OCI-LY7 (cell line): Measurements from ENCODE around the gene RPS6KA3. TPM values are rescaled to one million over a fixed set of nuclear protein-coding genes. Genes with fewer than 3 reads are reported as not detected.

Experiments
- BruUV-seq: library from RNA; stranded (reverse); fragments of 400-500 nt; replicated peaks from 2 replicates; lab custom pipeline; 2021; lab: Mats Ljungman, UMichigan
- CTCF ChIA-PET: fragments of 300-600 bp; sonication (Branson Sonifier 250); formaldehyde crosslinking; loops from one replicate; lab custom pipeline; 2022; ENCODE audit warnings: antibody characterized with exemption; ENCODE audit not compliant: unreplicated experiment; lab: Charles Lee
- POLR2A ChIA-PET: fragments of 300-600 bp; sonication (Branson Sonifier 250); formaldehyde crosslinking; loops from one replicate; lab custom pipeline; 2022; ENCODE audit warnings: antibody characterized with exemption; lab: Charles Lee
- DNase-seq: peaks from one replicate; pipeline ENCODE4 v3.0.0-alpha.2; 2015; ENCODE audit warnings: low spot score
- H2AFZ ChIP-seq: fragments of 200-600 bp; sonication (generic), shearing (Covaris generic); 2 replicates; pipeline ENCODE4 v1.6.1; 2014; ENCODE audit warnings: mild to moderate bottlenecking, antibody characterized with exemption, low read length, moderate library complexity
- H3K27ac ChIP-seq: fragments of 200-600 bp; sonication (generic); 2 replicates; pipeline ENCODE4 v1.5.1; 2014; ENCODE audit warnings: mixed run types, low read depth, mild to moderate bottlenecking, moderate library complexity, low read length, inconsistent platforms; ENCODE audit not compliant: poor library complexity, severe bottlenecking
- H3K36me3 ChIP-seq: fragments of 200-600 bp; sonication (generic); 2 replicates; pipeline ENCODE4 v1.6.1; 2014; ENCODE audit warnings: mild to moderate bottlenecking, antibody characterized with exemption, low read length, moderate library complexity, mixed read lengths; ENCODE audit not compliant: insufficient read depth
- H3K4me1 ChIP-seq: fragments of 200-600 bp; sonication (generic); 2 replicates; pipeline ENCODE4 v1.5.1; 2014; ENCODE audit warnings: mild to moderate bottlenecking, low read length; ENCODE audit not compliant: insufficient read depth, poor library complexity, severe bottlenecking
- H3K4me2 ChIP-seq: fragments of 200-600 bp; sonication (generic); 2 replicates; pipeline ENCODE4 v1.6.1; 2014; ENCODE audit warnings: mild to moderate bottlenecking, low read length
- H3K4me3 ChIP-seq: fragments of 200-600 bp; sonication (generic); 2 replicates; pipeline ENCODE4 v1.5.1; 2014; ENCODE audit warnings: mild to moderate bottlenecking, low read depth, low read length; ENCODE audit not compliant: poor library complexity, severe bottlenecking
- H3K79me2 ChIP-seq: fragments of 200-600 bp; sonication (generic); 2 replicates; pipeline ENCODE4 v1.6.1; 2016; ENCODE audit warnings: low read depth, mild to moderate bottlenecking, low read length, moderate library complexity, mixed read lengths; ENCODE audit not compliant: insufficient read depth
- H3K9me2 ChIP-seq: fragments of 200-600 bp; sonication (generic); 2 replicates; pipeline ENCODE4 v1.6.1; 2016; ENCODE audit warnings: mild to moderate bottlenecking, low read length, mixed read lengths; ENCODE audit not compliant: insufficient read depth
- H3K9me3 ChIP-seq: fragments of 200-600 bp; sonication (generic); 2 replicates; pipeline ENCODE4 v1.6.1; 2014; ENCODE audit warnings: mild to moderate bottlenecking, mixed run types, low read length, mixed read lengths
- H4K20me1 ChIP-seq: fragments of 200-600 bp; sonication (generic); 2 replicates; pipeline ENCODE4 v1.6.1; 2014; ENCODE audit warnings: mild to moderate bottlenecking, antibody characterized with exemption, low read length, moderate library complexity, mixed read lengths; ENCODE audit not compliant: insufficient read depth
- EZH2phosphoT487 ChIP-seq: fragments of 200-600 bp; sonication (generic); IDR thresholded peaks from 2 replicates; pipeline ENCODE4 v1.6.1; 2018; ENCODE audit warnings: low read depth, borderline replicate concordance, mild to moderate bottlenecking, mixed run types, antibody characterized with exemption, low read length, moderate library complexity, mixed read lengths
- intact Hi-C: fragments of 100-400 bp; cut with micrococcal nuclease; formaldehyde crosslinking; loops from one replicate; pipeline ENCODE4 v1.10.0; 2022; ENCODE audit not compliant: unreplicated experiment
- total RNA-seq, 2 experiments: library from RNA; depleted of rRNA in 1 of 2; stranded (reverse); fragments of >200 nt in 1 of 2; shearing (Covaris generic) in 1 of 2; gene quantifications; 2 replicates each; pipeline ENCODE4 v1.2.3, GENCODE V29; 2014 to 2022
- TF ChIP-seq, protein P1 (sequence below): fragments of 200-600 bp; sonication (generic); conservative IDR thresholded peaks from 2 replicates; pipeline ENCODE4 v1.5.1; 2014; ENCODE audit warnings: mild to moderate bottlenecking, antibody characterized with exemption, low read length, moderate library complexity, mixed read lengths

The RPS6KA3 gene
- total RNA-seq, 2 experiments from 2014 or later: 21.6 to 35.4 TPM

DNA sequence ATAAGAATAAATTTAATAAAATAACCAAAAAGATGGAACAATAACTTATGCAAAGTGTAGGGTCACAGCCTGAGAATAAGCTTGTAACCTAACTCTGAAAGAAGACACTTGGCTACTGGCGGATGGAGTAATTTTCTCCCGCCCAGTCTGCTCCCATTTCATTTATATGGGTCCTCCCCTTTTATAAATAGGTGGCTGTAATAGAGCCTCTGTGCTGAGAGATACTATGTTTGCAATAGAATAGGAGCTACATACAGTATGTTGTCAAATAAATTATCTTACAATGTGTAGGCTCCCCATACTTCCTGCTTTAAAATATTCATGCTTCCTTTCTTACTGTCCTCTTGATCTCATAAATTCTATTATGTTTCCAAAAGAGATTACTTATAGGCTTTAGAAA is 28.2 kb upstream of the RPS6KA3 start:
- no peaks in the 10 kb centered on the region for H4K20me1 ChIP-seq
- ChIA-PET CTCF (no interaction called here), POLR2A (no interaction called here)
- no peak overlapping the region for H3K4me2 ChIP-seq
- no peaks in the 10 kb centered on the region for H3K9me3 ChIP-seq
- no peaks in the 10 kb centered on the region for H3K9me2 ChIP-seq
- H3K4me1 ChIP-seq: no peaks in the 10 kb centered on the region
- no peak for DNase-seq
- H3K27ac ChIP-seq: no peak overlapping the region
- H3K79me2 ChIP-seq: no peaks in the 10 kb centered on the region
- H3K36me3 ChIP-seq: no peaks in the 10 kb centered on the region
- intact Hi-C loops: no loop called here
- H3K4me3 ChIP-seq: no peak overlapping the region
- no peak overlapping the region for H2AFZ ChIP-seq
- no TSS peak for BruUV-seq
- no peak for TF ChIP-seq EZH2phosphoT487
- TF ChIP-seq, protein P1, sequence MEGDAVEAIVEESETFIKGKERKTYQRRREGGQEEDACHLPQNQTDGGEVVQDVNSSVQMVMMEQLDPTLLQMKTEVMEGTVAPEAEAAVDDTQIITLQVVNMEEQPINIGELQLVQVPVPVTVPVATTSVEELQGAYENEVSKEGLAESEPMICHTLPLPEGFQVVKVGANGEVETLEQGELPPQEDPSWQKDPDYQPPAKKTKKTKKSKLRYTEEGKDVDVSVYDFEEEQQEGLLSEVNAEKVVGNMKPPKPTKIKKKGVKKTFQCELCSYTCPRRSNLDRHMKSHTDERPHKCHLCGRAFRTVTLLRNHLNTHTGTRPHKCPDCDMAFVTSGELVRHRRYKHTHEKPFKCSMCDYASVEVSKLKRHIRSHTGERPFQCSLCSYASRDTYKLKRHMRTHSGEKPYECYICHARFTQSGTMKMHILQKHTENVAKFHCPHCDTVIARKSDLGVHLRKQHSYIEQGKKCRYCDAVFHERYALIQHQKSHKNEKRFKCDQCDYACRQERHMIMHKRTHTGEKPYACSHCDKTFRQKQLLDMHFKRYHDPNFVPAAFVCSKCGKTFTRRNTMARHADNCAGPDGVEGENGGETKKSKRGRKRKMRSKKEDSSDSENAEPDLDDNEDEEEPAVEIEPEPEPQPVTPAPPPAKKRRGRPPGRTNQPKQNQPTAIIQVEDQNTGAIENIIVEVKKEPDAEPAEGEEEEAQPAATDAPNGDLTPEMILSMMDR: no peak

DNA sequence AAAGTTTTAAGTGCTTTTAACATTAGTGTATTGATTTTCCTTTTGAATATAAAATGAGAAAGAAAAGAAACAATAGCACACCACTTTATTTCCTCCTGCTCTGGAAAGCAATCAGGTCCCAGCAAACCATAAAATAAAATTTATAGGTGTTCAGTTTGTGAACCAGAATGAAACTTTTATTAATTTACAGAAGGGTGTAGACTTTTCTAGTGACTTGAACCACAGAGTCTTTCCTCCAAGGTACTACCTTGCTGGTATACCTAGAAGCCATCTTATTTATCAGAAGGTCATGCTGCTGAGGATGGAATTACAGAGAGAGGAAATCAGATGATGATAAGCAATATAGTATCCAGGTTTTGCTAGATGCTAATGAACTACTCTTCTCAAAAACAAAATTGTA is 27.6 kb upstream of the RPS6KA3 start:
- no peak for TF ChIP-seq EZH2phosphoT487
- no peaks in the 10 kb centered on the region for H3K79me2 ChIP-seq
- POLR2A ChIA-PET: no interaction called here

DNA sequence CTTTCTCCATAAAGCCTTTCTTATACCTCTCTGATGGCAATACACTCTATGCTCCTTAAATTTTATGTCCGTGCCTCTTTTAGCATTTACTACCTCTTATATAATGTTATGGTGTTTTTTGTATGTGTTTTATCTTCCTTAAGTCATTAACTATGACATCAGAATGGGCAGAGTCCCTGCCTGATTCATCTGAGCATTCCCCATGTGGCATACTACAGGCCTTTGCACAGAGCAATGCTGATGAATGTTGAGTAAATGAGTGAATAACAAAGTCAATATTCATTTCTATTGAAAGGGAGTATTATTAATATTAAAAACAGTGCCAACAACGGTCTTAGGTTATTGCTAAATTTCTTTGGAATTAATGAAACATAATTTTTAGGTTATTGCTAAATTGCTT is 18.8 kb upstream of the RPS6KA3 start:
- intact Hi-C loops: no loop called here
- Histone ChIP-seq H2AFZ (no peak overlapping the region), H3K36me3 (no peaks in the 10 kb centered on the region), H3K9me2 (no peaks in the 10 kb centered on the region), H4K20me1 (no peaks in the 10 kb centered on the region), H3K79me2 (no peaks in the 10 kb centered on the region), H3K4me3 (no peak overlapping the region), H3K9me3 (no peaks in the 10 kb centered on the region), H3K4me2 (no peak overlapping the region), H3K4me1 (no peaks in the 10 kb centered on the region), H3K27ac (no peak overlapping the region)
- DNase-seq: no peak
- CTCF ChIA-PET: no interaction called here
- POLR2A ChIA-PET: no interaction called here
- no TSS peak for BruUV-seq
- no peak for TF ChIP-seq EZH2phosphoT487
- TF ChIP-seq, protein P1: no peak

More for the DNA sequence above, 27.6 kb upstream of the RPS6KA3 start:
- Histone ChIP-seq H2AFZ (no peak overlapping the region), H3K4me1 (no peaks in the 10 kb centered on the region), H3K4me3 (no peak overlapping the region), H3K9me2 (no peaks in the 10 kb centered on the region), H3K27ac (no peak overlapping the region), H3K4me2 (no peak overlapping the region), H4K20me1 (no peaks in the 10 kb centered on the region), H3K9me3 (no peaks in the 10 kb centered on the region), H3K36me3 (no peaks in the 10 kb centered on the region)
- CTCF ChIA-PET: no interaction called here
- intact Hi-C loops: no loop called here
- no TSS peak for BruUV-seq
- no peak for DNase-seq
